OCI-LY3 (cell line): ENCODE measurements around the gene MUC5B.

Source experiments
- EZH2phosphoT487 ChIP-seq: fragments of 200-600 bp; shearing (Covaris generic); IDR thresholded peaks from 2 replicates; pipeline ENCODE4 v1.6.1; 2018; ENCODE audit warnings: antibody characterized with exemption, mixed run types, low read depth
- TF ChIP-seq, protein P1 (sequence below): fragments of 200-600, 300-600 bp; sonication (generic); IDR thresholded peaks from 2 replicates; pipeline ENCODE4 v1.5.1; 2014; ENCODE audit warnings: antibody characterized with exemption, low read length, low read depth

DNA sequence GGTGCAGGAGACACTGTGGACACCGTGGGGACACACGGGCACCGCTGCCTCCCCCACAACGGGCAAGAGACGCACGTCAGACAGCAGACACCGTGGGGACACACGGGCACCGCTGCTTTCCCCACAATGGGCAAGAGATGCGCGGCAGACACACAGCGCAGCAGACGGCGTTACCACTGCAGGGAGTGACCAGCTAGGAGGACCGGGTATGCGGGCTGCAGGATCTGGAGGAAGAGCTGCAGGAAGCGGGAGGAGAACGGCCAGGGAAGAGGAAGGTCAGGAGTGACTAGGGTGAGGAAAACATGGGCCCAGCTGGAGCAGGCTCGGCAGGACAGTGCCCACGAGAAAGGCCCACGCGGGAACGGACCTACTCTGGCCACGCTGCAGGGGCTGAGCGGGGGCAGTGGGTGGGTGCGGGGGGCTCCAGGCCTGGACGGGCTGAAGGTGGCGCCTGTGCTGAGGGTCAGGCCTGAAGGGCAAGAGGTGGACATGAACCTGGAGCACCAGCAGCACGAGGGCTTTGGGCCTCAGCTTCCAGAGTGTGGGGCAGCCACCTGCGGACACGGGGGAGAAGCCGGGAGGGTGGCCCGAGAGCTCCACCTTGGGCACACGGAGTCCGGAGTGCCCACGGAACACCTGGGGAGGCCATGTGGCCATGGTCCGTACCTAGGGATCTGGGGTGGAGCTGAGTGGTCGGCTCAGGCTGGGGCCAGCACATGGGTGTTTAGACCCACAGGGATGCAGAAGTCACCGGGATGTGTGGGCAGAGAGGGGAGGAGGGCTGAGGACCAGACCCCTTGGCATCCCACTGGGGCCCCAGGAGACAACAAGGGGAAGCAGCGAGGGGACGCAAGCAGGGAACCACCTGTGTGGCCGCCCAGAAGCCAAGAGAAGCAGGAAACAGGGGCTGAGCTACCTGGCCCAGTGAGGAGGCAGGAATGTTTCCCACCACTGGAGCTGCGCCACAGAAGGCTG is 70.1 kb downstream of the MUC5B start:
- TF ChIP-seq, protein P1, sequence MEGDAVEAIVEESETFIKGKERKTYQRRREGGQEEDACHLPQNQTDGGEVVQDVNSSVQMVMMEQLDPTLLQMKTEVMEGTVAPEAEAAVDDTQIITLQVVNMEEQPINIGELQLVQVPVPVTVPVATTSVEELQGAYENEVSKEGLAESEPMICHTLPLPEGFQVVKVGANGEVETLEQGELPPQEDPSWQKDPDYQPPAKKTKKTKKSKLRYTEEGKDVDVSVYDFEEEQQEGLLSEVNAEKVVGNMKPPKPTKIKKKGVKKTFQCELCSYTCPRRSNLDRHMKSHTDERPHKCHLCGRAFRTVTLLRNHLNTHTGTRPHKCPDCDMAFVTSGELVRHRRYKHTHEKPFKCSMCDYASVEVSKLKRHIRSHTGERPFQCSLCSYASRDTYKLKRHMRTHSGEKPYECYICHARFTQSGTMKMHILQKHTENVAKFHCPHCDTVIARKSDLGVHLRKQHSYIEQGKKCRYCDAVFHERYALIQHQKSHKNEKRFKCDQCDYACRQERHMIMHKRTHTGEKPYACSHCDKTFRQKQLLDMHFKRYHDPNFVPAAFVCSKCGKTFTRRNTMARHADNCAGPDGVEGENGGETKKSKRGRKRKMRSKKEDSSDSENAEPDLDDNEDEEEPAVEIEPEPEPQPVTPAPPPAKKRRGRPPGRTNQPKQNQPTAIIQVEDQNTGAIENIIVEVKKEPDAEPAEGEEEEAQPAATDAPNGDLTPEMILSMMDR: no peak
- TF ChIP-seq EZH2phosphoT487: no peak
